ENCODE results near the gene MT1X.

GRCh38 chr16:56700631-56701030, 18.4 kb downstream of the MT1X start:
- no peak for TF ChIP-seq CTCF (conservative IDR thresholded peaks at IDR 0.05; ENCODE audit: low read depth in 2 of 2)
- no peak for TF ChIP-seq REST (IDR thresholded peaks at IDR 0.05; ENCODE audit: unreplicated experiment)
- TF ChIP-seq EZH2 (IDR thresholded peaks at IDR 0.05; ENCODE audit: low read depth, unreplicated experiment), result no peak
- TF ChIP-seq EZH2phosphoT487 (IDR thresholded peaks at IDR 0.05; ENCODE audit: unreplicated experiment), result no peak
- no peak for TF ChIP-seq ETS1 (IDR thresholded peaks at IDR 0.05)
- TF ChIP-seq POLR2AphosphoS5 (IDR thresholded peaks at IDR 0.05; ENCODE audit: low read depth), result no peak
- no peak for TF ChIP-seq CREB1 (CRISPR knock-in tag; IDR thresholded peaks at IDR 0.05; ENCODE audit: low read depth)
- TF ChIP-seq JUNB (IDR thresholded peaks at IDR 0.05; ENCODE audit: unreplicated experiment), result no peak
- TF ChIP-seq NANOG (IDR thresholded peaks at IDR 0.05; ENCODE audit: borderline replicate concordance), result no peak
- no peak for TF ChIP-seq ZNF114 (CRISPR knock-in tag; IDR thresholded peaks at IDR 0.05)
- no peak for TF ChIP-seq ZNF331 (CRISPR knock-in tag; IDR thresholded peaks at IDR 0.05; ENCODE audit: low read depth)
- TF ChIP-seq ZNF462 (CRISPR knock-in tag; IDR thresholded peaks at IDR 0.05), result no peak
- TF ChIP-seq STAT1 (IDR thresholded peaks at IDR 0.05; ENCODE audit: unreplicated experiment), result no peak
